ENCODE results near the gene GALNT2.

DNA sequence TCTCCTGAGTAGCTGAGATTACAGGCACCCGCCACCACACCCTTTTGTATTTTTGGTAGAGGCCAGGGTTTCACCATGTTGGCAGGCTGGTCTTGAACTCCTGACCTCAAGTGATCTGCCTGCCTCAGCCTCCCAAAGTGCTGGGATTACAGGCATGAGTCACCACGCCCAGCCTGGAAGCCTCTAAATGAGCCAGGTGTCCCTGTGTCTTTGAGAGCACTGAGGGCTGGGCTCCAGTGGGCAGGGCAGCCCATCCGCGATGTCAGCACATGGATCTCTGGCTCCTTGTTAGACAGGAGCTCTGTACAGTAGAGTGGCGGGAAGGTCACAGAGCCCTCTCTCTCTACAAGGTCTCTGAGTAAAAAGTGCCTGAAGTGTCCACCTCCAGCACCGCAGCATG is 234.8 kb downstream of the GALNT2 start:
- TF ChIP-seq, protein P1, sequence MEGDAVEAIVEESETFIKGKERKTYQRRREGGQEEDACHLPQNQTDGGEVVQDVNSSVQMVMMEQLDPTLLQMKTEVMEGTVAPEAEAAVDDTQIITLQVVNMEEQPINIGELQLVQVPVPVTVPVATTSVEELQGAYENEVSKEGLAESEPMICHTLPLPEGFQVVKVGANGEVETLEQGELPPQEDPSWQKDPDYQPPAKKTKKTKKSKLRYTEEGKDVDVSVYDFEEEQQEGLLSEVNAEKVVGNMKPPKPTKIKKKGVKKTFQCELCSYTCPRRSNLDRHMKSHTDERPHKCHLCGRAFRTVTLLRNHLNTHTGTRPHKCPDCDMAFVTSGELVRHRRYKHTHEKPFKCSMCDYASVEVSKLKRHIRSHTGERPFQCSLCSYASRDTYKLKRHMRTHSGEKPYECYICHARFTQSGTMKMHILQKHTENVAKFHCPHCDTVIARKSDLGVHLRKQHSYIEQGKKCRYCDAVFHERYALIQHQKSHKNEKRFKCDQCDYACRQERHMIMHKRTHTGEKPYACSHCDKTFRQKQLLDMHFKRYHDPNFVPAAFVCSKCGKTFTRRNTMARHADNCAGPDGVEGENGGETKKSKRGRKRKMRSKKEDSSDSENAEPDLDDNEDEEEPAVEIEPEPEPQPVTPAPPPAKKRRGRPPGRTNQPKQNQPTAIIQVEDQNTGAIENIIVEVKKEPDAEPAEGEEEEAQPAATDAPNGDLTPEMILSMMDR (IDR thresholded peaks at IDR 0.05; ENCODE audit: insufficient read depth, low read length): no peak
- TF ChIP-seq POLR2AphosphoS5 (IDR thresholded peaks at IDR 0.05; ENCODE audit: low read depth): no peak
- TF ChIP-seq, protein P2, sequence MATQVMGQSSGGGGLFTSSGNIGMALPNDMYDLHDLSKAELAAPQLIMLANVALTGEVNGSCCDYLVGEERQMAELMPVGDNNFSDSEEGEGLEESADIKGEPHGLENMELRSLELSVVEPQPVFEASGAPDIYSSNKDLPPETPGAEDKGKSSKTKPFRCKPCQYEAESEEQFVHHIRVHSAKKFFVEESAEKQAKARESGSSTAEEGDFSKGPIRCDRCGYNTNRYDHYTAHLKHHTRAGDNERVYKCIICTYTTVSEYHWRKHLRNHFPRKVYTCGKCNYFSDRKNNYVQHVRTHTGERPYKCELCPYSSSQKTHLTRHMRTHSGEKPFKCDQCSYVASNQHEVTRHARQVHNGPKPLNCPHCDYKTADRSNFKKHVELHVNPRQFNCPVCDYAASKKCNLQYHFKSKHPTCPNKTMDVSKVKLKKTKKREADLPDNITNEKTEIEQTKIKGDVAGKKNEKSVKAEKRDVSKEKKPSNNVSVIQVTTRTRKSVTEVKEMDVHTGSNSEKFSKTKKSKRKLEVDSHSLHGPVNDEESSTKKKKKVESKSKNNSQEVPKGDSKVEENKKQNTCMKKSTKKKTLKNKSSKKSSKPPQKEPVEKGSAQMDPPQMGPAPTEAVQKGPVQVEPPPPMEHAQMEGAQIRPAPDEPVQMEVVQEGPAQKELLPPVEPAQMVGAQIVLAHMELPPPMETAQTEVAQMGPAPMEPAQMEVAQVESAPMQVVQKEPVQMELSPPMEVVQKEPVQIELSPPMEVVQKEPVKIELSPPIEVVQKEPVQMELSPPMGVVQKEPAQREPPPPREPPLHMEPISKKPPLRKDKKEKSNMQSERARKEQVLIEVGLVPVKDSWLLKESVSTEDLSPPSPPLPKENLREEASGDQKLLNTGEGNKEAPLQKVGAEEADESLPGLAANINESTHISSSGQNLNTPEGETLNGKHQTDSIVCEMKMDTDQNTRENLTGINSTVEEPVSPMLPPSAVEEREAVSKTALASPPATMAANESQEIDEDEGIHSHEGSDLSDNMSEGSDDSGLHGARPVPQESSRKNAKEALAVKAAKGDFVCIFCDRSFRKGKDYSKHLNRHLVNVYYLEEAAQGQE (IDR thresholded peaks at IDR 0.05; ENCODE audit: insufficient replicate concordance, low read depth): no peak
- TF ChIP-seq SPI1 (IDR thresholded peaks at IDR 0.05; ENCODE audit: borderline replicate concordance, low read depth): no peak
- no peak for TF ChIP-seq GABPA (IDR thresholded peaks at IDR 0.05; ENCODE audit: low read depth)
